ENCODE results near the gene UCHL1. TPM values are rescaled to one million over a fixed set of nuclear protein-coding genes. Genes with fewer than 3 reads are reported as not detected.

The UCHL1 gene
- total and polyA plus RNA-seq, 2 of the 13 experiments (the other 11 are each of a cell fraction or from before 2014, with no cell fraction given), result not detected

GRCh38 chr4:41214136-41214824, 42.4 kb upstream of the UCHL1 start, which contains the start of gene APBB2 (continued):
- TF ChIP-seq, protein P1, sequence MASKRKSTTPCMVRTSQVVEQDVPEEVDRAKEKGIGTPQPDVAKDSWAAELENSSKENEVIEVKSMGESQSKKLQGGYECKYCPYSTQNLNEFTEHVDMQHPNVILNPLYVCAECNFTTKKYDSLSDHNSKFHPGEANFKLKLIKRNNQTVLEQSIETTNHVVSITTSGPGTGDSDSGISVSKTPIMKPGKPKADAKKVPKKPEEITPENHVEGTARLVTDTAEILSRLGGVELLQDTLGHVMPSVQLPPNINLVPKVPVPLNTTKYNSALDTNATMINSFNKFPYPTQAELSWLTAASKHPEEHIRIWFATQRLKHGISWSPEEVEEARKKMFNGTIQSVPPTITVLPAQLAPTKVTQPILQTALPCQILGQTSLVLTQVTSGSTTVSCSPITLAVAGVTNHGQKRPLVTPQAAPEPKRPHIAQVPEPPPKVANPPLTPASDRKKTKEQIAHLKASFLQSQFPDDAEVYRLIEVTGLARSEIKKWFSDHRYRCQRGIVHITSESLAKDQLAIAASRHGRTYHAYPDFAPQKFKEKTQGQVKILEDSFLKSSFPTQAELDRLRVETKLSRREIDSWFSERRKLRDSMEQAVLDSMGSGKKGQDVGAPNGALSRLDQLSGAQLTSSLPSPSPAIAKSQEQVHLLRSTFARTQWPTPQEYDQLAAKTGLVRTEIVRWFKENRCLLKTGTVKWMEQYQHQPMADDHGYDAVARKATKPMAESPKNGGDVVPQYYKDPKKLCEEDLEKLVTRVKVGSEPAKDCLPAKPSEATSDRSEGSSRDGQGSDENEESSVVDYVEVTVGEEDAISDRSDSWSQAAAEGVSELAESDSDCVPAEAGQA (IDR thresholded peaks at IDR 0.05; ENCODE audit: low read depth), result no peak
- TF ChIP-seq, protein P1 (CRISPR knock-in tag; IDR thresholded peaks at IDR 0.05; ENCODE audit: borderline replicate concordance), result no peak
- peak; percentile 80 for TF ChIP-seq PHF8 (CRISPR knock-in tag; IDR thresholded peaks at IDR 0.05)
- TF ChIP-seq GPN1 (CRISPR knock-in tag; IDR thresholded peaks at IDR 0.05; ENCODE audit: borderline replicate concordance), result peak; percentile 48; the same call in 1 of the 2 replicates
- peak; percentile 45; the same call in 1 of the 2 replicates for TF ChIP-seq PITX1 (CRISPR knock-in tag; IDR thresholded peaks at IDR 0.05)
- TF ChIP-seq NFYB (CRISPR knock-in tag; IDR thresholded peaks at IDR 0.05), result no peak
- peak; percentile 52 for TF ChIP-seq CEBPG (CRISPR knock-in tag; IDR thresholded peaks at IDR 0.05)
- no peak for TF ChIP-seq RFX1 (IDR thresholded peaks at IDR 0.05)
- TF ChIP-seq FOXC1 (CRISPR knock-in tag; IDR thresholded peaks at IDR 0.05; ENCODE audit: borderline replicate concordance), result peak; percentile 75; the same call in 1 of the 2 replicates
- TF ChIP-seq KDM1A (CRISPR knock-in tag; IDR thresholded peaks at IDR 0.05), result no peak
- TF ChIP-seq ZNF430 (CRISPR knock-in tag; IDR thresholded peaks at IDR 0.05), result no peak
- TF ChIP-seq PATZ1 (CRISPR knock-in tag; IDR thresholded peaks at IDR 0.05), result peak; percentile 95
- 0 out of 2 replicates have a peak, but pooled peaks have one; percentile 32 for TF ChIP-seq FOXK1 (CRISPR knock-in tag; IDR thresholded peaks at IDR 0.05; ENCODE audit: borderline replicate concordance, low read depth)
- TF ChIP-seq ZNF260 (CRISPR knock-in tag; IDR thresholded peaks at IDR 0.05; ENCODE audit: borderline replicate concordance, low read depth), result no peak
- TF ChIP-seq CREB3 (CRISPR knock-in tag; IDR thresholded peaks at IDR 0.05), result no peak
- TF ChIP-seq ISL2 (CRISPR knock-in tag; IDR thresholded peaks at IDR 0.05), result 0 out of 2 replicates have a peak, but pooled peaks have one; percentile 20
- TF ChIP-seq FOSL1 (CRISPR knock-in tag; IDR thresholded peaks at IDR 0.05; ENCODE audit: borderline replicate concordance), result no peak
- 0 out of 2 replicates have a peak, but pooled peaks have one; percentile 40 for TF ChIP-seq NFATC3 (CRISPR knock-in tag; IDR thresholded peaks at IDR 0.05)
- TF ChIP-seq ARNT2 (CRISPR knock-in tag; IDR thresholded peaks at IDR 0.05; ENCODE audit: low read depth), result peak; percentile 37; the same call in 1 of the 2 replicates
- TF ChIP-seq BCL6 (CRISPR knock-in tag; IDR thresholded peaks at IDR 0.05), result peak; percentile 64
- TF ChIP-seq SMAD9 (CRISPR knock-in tag; IDR thresholded peaks at IDR 0.05), result no peak
- TF ChIP-seq ZBTB7B (CRISPR knock-in tag; IDR thresholded peaks at IDR 0.05), result no peak
- TF ChIP-seq DR1 (CRISPR knock-in tag; IDR thresholded peaks at IDR 0.05), result 0 out of 2 replicates have a peak, but pooled peaks have one; percentile 51
- peak; percentile 56; the same call in 1 of the 2 replicates for TF ChIP-seq FOXO1 (CRISPR knock-in tag; IDR thresholded peaks at IDR 0.05)
